Ectodermal cell (in vitro differentiated cells): Measurements from ENCODE around the gene PPP4R4.

Experiments used
- H3K27ac ChIP-seq: 2 replicates; pipeline ENCODE4 v1.7.0; 2013; ENCODE audit warnings: mild to moderate bottlenecking, low read depth, low read length; ENCODE audit not compliant: insufficient read depth, poor library complexity, severe bottlenecking
- H3K27me3 ChIP-seq: 2 replicates; pipeline ENCODE4 v1.7.0; 2013; ENCODE audit warnings: mild to moderate bottlenecking, low read length; ENCODE audit not compliant: insufficient read depth, control insufficient read depth, poor library complexity, severe bottlenecking
- H3K36me3 ChIP-seq: one replicate; pipeline ENCODE4 v1.7.0; 2013; ENCODE audit warnings: low read length; ENCODE audit not compliant: control insufficient read depth, insufficient read depth
- H3K4me1 ChIP-seq: one replicate; pipeline ENCODE4 v1.7.0; 2013; ENCODE audit warnings: low read length; ENCODE audit not compliant: control insufficient read depth, insufficient read depth
- H3K4me3 ChIP-seq: 2 replicates; pipeline ENCODE4 v1.7.0; 2013; ENCODE audit warnings: low read depth, low read length, control low read depth; ENCODE audit not compliant: insufficient read depth
- H3K9me3 ChIP-seq: 2 replicates; pipeline ENCODE4 v1.7.0; 2013; ENCODE audit warnings: mild to moderate bottlenecking, low read length, moderate library complexity; ENCODE audit not compliant: control insufficient read depth
- WGBS, 2 experiments: methylation state at CpG; one replicate each; pipeline ENCODE4 v1.1.7; 2013; ENCODE audit warnings: missing lambda C conversion rate in 2 of 2; 5-methylcytosine and 5-hydroxymethylcytosine counted together

PPP4R4 gene

GRCh38 chr14:94176808-94177207 is 2.7 kb downstream of the PPP4R4 start:
- H3K4me3 ChIP-seq: no peak overlapping the region
- WGBS, 2 experiments: 96 to 97% methylated on average over 3 of the region's 3 CpGs
- no peak overlapping the region for H3K27ac ChIP-seq
- H3K9me3 ChIP-seq: no peaks in the 10 kb centered on the region
- no peaks in the 10 kb centered on the region for H3K36me3 ChIP-seq
- peaks cover 13% of the 10 kb centered on the region for H3K4me1 ChIP-seq
- H3K27me3 ChIP-seq: peaks cover 31% of the 10 kb centered on the region

GRCh38 chr14:94177806-94178205 is 3.7 kb downstream of the PPP4R4 start:
- Histone ChIP-seq H3K4me1 (peaks cover 13% of the 10 kb centered on the region), H3K4me3 (no peak overlapping the region), H3K27me3 (peaks cover 22% of the 10 kb centered on the region), H3K36me3 (no peaks in the 10 kb centered on the region), H3K27ac (no peak overlapping the region), H3K9me3 (no peaks in the 10 kb centered on the region)
- WGBS, 2 experiments: 64 to 75% methylated on average over 1 of the region's 1 CpG

GRCh38 chr14:94179244-94179643 is 5.1 kb downstream of the PPP4R4 start:
- Histone ChIP-seq H3K36me3 (no peaks in the 10 kb centered on the region), H3K4me1 (peaks cover 13% of the 10 kb centered on the region), H3K4me3 (no peak overlapping the region), H3K27ac (no peak overlapping the region), H3K9me3 (no peaks in the 10 kb centered on the region), H3K27me3 (peaks cover 17% of the 10 kb centered on the region)
- 90 to 93% methylated on average over 2 of the region's 2 CpGs for WGBS, 2 experiments

GRCh38 chr14:94180655-94181271 is 6.6 kb downstream of the PPP4R4 start:
- H3K9me3 ChIP-seq: no peaks in the 10 kb centered on the region
- H3K4me3 ChIP-seq: no peak overlapping the region
- H3K4me1 ChIP-seq: peaks cover 9% of the 10 kb centered on the region
- H3K36me3 ChIP-seq: no peaks in the 10 kb centered on the region
- WGBS, 2 experiments: 46 to 57% methylated on average over 4 of the region's 4 CpGs
- H3K27me3 ChIP-seq: peaks cover 9% of the 10 kb centered on the region
- H3K27ac ChIP-seq: no peak overlapping the region

- Histone ChIP-seq H3K4me3 (no peak overlapping the region), H3K27ac (no peak overlapping the region), H3K9me3 (no peaks in the 10 kb centered on the region), H3K4me1 (peaks cover 5% of the 10 kb centered on the region), H3K27me3 (no peaks in the 10 kb centered on the region), H3K36me3 (no peaks in the 10 kb centered on the region)
- 83 to 88% methylated on average over 2 of the region's 2 CpGs for WGBS, 2 experiments
Observed at GRCh38 chr14:94181835-94182234, 7.7 kb downstream of the PPP4R4 start.

GRCh38 chr14:94192536-94192935 is 18.4 kb downstream of the PPP4R4 start:
- H3K4me1 ChIP-seq: no peaks in the 10 kb centered on the region
- H3K27me3 ChIP-seq: no peaks in the 10 kb centered on the region
- WGBS, 2 experiments: 97 to 100% methylated on average over 1 of the region's 1 CpG
- peaks cover 4% of the 10 kb centered on the region for H3K9me3 ChIP-seq
- H3K4me3 ChIP-seq: no peak overlapping the region
- no peaks in the 10 kb centered on the region for H3K36me3 ChIP-seq
- H3K27ac ChIP-seq: no peak overlapping the region

GRCh38 chr14:94193776-94194175 is 19.7 kb downstream of the PPP4R4 start:
- Histone ChIP-seq H3K9me3 (peaks cover 4% of the 10 kb centered on the region), H3K4me1 (no peaks in the 10 kb centered on the region), H3K27ac (no peak overlapping the region), H3K4me3 (no peak overlapping the region), H3K36me3 (no peaks in the 10 kb centered on the region), H3K27me3 (no peaks in the 10 kb centered on the region)
- WGBS, 2 experiments: 54 to 62% methylated on average over 1 of the region's 1 CpG

GRCh38 chr14:94196057-94196456 is 21.9 kb downstream of the PPP4R4 start:
- 91 to 100% methylated on average over 2 of the region's 2 CpGs for WGBS, 2 experiments
- Histone ChIP-seq H3K4me3 (no peak overlapping the region), H3K4me1 (no peaks in the 10 kb centered on the region), H3K9me3 (peaks cover 4% of the 10 kb centered on the region), H3K27me3 (no peaks in the 10 kb centered on the region), H3K36me3 (no peaks in the 10 kb centered on the region), H3K27ac (no peak overlapping the region)

GRCh38 chr14:94203473-94204210 is 29.5 kb downstream of the PPP4R4 start:
- 91 to 97% methylated on average over 1 to 2 of the region's 2 CpGs for WGBS, 2 experiments
- Histone ChIP-seq H3K4me1 (no peaks in the 10 kb centered on the region), H3K36me3 (no peaks in the 10 kb centered on the region)

GRCh38 chr14:94213021-94213420 is 38.9 kb downstream of the PPP4R4 start:
- Histone ChIP-seq H3K27me3 (no peaks in the 10 kb centered on the region), H3K27ac (no peak overlapping the region), H3K4me1 (no peaks in the 10 kb centered on the region), H3K36me3 (no peaks in the 10 kb centered on the region), H3K9me3 (peaks cover 2% of the 10 kb centered on the region), H3K4me3 (no peak overlapping the region)
- 86 to 100% methylated on average over 1 of the region's 1 CpG for WGBS, 2 experiments

More at GRCh38 chr14:94203473-94204210, 29.5 kb downstream of the PPP4R4 start:
- H3K4me3 ChIP-seq: no peak overlapping the region
- no peaks in the 10 kb centered on the region for H3K9me3 ChIP-seq
- no peak overlapping the region for H3K27ac ChIP-seq
- H3K27me3 ChIP-seq: no peaks in the 10 kb centered on the region
